ENCODE measurements around the gene PDCD5.
"Not testable (repeated sequence)": the region's sequence is repeated elsewhere in the genome, so short reads cannot be mapped to it uniquely, and the experiment has no call there.

The PDCD5 gene

DNA sequence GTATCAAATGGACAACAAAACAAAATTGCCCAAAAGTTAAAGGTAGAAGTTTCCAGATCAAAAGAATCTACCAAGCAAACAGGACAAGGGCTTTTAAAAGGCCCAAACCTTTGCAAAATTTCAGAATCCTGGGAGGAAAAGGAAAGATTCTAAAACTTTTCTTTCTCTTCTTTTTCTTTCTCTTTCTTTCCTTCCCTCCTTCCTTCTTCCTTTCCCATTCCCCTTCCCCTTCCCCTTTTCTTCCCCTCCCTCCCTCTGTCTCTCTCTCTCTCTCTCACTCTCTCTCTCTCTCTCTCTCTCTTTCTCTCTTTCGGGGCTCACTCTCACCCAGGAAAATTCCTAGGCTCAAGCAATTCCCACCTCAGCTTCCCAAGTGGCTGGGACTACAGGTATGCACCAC is 4.2 kb upstream of the PDCD5 start:
- Histone ChIP-seq H3K9me3 (ENCODE audit: control insufficient read depth in 1 of 2, low read length in 2 of 2) (no peaks in the 10 kb centered on the region), H3K36me3 (ENCODE audit: control insufficient read depth in 1 of 2, insufficient read depth in 2 of 2, low read length in 2 of 2) (no peaks in the 10 kb centered on the region), H3K27ac (ENCODE audit: low read depth, low read length) (no peak overlapping the region), H3K9ac (ENCODE audit: low read depth in 1 of 2, low read length in 2 of 2) (no peak overlapping the region), H3K4me1 (ENCODE audit: control insufficient read depth in 1 of 2, insufficient read depth in 2 of 2, low read length in 2 of 2) (peaks cover 0 to 2% of the 10 kb centered on the region in 2 donors), H3K27me3 (ENCODE audit: control insufficient read depth in 1 of 2, insufficient read depth in 2 of 2, low read length in 2 of 2) (no peaks in the 10 kb centered on the region), H3K4me3 (ENCODE audit: low read depth in 1 of 2, low read length in 2 of 2) (no peak overlapping the region)

DNA sequence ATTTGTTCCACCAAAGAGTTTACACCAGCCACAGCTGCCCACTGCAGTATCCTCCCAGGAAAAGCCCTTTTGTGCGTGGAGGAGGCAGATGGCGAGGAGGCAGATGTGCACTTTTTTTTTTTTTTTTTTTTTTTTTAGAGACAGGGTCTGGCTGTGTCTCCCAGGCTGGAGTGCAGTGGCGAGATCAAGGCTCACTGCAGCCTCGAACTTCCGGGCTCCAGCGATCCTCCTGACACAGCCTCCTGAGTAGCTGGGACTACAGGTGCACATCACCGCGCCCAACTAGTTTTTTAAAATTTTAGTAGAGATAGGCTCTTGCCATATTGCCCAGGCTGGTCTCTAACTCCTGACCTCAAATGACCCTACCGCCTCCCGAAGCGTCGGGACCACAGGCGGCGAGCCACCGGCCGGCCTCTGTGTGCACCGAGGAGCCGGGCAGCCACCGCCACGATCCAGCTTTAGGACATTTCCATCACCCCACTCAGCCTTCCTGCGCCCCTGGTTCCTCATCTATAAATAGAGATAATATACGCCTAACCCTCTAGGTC is 563 bp upstream of the PDCD5 start:
- H3K9ac ChIP-seq (ENCODE audit: low read depth in 1 of 2, low read length in 2 of 2): peak overlapping the region in 1 of 2 donors; percentile 70
- H3K9me3 ChIP-seq (ENCODE audit: control insufficient read depth in 1 of 2, low read length in 2 of 2): no peaks in the 10 kb centered on the region
- H3K27me3 ChIP-seq (ENCODE audit: control insufficient read depth in 1 of 2, insufficient read depth in 2 of 2, low read length in 2 of 2): no peaks in the 10 kb centered on the region
- peaks cover 4 to 11% of the 10 kb centered on the region in 2 donors for H3K36me3 ChIP-seq (ENCODE audit: control insufficient read depth in 1 of 2, insufficient read depth in 2 of 2, low read length in 2 of 2)
- H3K27ac ChIP-seq (ENCODE audit: low read depth, low read length): no peak overlapping the region
- H3K4me1 ChIP-seq (ENCODE audit: control insufficient read depth in 1 of 2, insufficient read depth in 2 of 2, low read length in 2 of 2): peaks cover 10 to 12% of the 10 kb centered on the region in 2 donors
- H3K4me3 ChIP-seq (ENCODE audit: low read depth in 1 of 2, low read length in 2 of 2): peak overlapping the region; percentile 86 to 87

DNA sequence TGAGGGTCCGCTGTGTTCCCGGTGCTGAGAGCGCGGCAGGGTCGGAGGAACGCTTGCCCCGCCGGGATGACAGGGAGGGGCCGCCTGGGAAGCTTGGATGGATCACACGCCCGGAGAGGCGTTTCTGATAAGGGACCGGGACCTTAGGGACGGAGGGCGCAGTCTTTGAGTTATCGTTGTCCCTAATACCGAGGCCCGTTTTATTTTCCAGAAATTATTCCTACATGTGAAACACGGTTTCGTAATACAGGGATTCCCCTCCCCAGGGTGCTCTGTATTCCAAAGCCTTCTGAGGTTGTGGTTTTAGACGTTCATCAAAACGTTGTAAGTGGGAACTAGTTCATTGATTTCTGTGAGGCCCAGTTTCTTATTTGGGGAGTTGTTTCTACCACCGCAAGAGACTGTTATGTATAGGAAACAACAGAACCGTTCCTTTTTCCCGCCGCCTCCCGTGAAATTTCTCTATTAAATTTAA is 752 bp downstream of the PDCD5 start:
- peaks cover 10 to 24% of the 10 kb centered on the region in 2 donors for H3K36me3 ChIP-seq (ENCODE audit: control insufficient read depth in 1 of 2, insufficient read depth in 2 of 2, low read length in 2 of 2)
- peak overlapping the region; percentile 62 to 86 for H3K9ac ChIP-seq (ENCODE audit: low read depth in 1 of 2, low read length in 2 of 2)
- peak overlapping the region; percentile 79 to 86 for H3K4me3 ChIP-seq (ENCODE audit: low read depth in 1 of 2, low read length in 2 of 2)
- no peaks in the 10 kb centered on the region for H3K27me3 ChIP-seq (ENCODE audit: control insufficient read depth in 1 of 2, insufficient read depth in 2 of 2, low read length in 2 of 2)
- no peaks in the 10 kb centered on the region for H3K9me3 ChIP-seq (ENCODE audit: control insufficient read depth in 1 of 2, low read length in 2 of 2)
- peak overlapping the region; percentile 55 for H3K27ac ChIP-seq (ENCODE audit: low read depth, low read length)
- H3K4me1 ChIP-seq (ENCODE audit: control insufficient read depth in 1 of 2, insufficient read depth in 2 of 2, low read length in 2 of 2): peaks cover 10 to 12% of the 10 kb centered on the region in 2 donors

DNA sequence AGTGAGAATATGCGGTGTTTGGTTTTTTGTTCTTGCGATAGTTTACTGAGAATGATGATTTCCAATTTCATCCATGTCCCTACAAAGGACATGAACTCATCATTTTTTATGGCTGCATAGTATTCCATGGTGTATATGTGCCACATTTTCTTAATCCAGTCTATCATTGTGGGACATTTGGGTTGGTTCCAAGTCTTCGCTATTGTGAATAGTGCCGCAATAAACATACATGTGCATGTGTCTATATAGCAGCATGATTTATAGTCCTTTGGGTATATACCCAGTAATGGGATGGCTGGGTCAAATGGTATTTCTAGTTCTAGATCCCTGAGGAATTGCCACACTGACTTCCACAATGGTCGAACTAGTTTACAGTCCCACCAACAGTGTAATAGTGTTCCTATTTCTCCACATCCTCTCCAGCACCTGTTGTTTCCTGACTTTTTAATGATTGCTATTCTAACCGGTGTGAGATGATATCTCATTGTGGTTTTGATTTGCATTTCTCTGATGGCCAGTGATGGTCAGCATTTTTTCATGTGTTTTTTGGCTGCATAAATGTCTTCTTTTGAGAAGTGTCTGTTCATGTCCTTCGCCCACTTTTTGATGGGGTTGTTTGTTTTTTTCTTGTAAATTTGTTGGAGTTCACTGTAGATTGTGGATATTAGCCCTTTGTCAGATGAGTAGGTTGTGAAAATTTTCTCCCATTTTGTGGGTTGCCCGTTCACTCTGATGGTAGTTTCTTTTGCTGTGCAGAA is 6.9 kb downstream of the PDCD5 start:
- not testable (repeated sequence) for H3K4me3 ChIP-seq (ENCODE audit: low read depth in 1 of 2, low read length in 2 of 2)

DNA sequence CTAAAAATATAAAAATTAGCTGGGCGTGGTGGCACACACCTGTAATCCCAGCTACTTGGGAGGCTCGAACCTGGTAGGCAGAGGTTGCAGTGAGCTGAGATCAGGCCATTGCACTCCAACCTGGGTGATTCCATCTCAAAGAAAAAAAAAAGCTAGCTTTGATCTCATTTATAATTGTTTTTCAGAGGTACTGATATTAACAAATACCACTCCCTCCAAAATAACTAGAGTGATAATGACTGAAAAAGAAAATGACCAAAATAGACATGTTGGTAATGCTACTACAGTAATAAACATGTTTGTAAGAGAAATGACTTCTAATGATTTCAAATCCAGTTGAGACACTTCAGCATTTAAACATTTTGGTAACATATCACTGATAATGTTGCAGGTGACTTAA is 13.0 kb downstream of the PDCD5 start:
- H3K27me3 ChIP-seq (ENCODE audit: control insufficient read depth in 1 of 2, insufficient read depth in 2 of 2, low read length in 2 of 2): no peaks in the 10 kb centered on the region
- no peaks in the 10 kb centered on the region for H3K4me1 ChIP-seq (ENCODE audit: control insufficient read depth in 1 of 2, insufficient read depth in 2 of 2, low read length in 2 of 2)
- H3K4me3 ChIP-seq (ENCODE audit: low read depth in 1 of 2, low read length in 2 of 2): no peak overlapping the region
- no peaks in the 10 kb centered on the region for H3K9me3 ChIP-seq (ENCODE audit: control insufficient read depth in 1 of 2, low read length in 2 of 2)
- peaks cover 17 to 48% of the 10 kb centered on the region in 2 donors for H3K36me3 ChIP-seq (ENCODE audit: control insufficient read depth in 1 of 2, insufficient read depth in 2 of 2, low read length in 2 of 2)
- no peak overlapping the region for H3K9ac ChIP-seq (ENCODE audit: low read depth in 1 of 2, low read length in 2 of 2)
- H3K27ac ChIP-seq (ENCODE audit: low read depth, low read length): no peak overlapping the region

More for the DNA sequence above, 6.9 kb downstream of the PDCD5 start:
- H3K27me3 ChIP-seq (ENCODE audit: control insufficient read depth in 1 of 2, insufficient read depth in 2 of 2, low read length in 2 of 2); H3K4me1 ChIP-seq (ENCODE audit: control insufficient read depth in 1 of 2, insufficient read depth in 2 of 2, low read length in 2 of 2); H3K27ac ChIP-seq (ENCODE audit: low read depth, low read length); H3K9ac ChIP-seq (ENCODE audit: low read depth in 1 of 2, low read length in 2 of 2); H3K9me3 ChIP-seq (ENCODE audit: control insufficient read depth in 1 of 2, low read length in 2 of 2): not testable (repeated sequence)
- peaks cover 6 to 29% of the 10 kb centered on the region in 2 donors for H3K36me3 ChIP-seq (ENCODE audit: control insufficient read depth in 1 of 2, insufficient read depth in 2 of 2, low read length in 2 of 2)

DNA sequence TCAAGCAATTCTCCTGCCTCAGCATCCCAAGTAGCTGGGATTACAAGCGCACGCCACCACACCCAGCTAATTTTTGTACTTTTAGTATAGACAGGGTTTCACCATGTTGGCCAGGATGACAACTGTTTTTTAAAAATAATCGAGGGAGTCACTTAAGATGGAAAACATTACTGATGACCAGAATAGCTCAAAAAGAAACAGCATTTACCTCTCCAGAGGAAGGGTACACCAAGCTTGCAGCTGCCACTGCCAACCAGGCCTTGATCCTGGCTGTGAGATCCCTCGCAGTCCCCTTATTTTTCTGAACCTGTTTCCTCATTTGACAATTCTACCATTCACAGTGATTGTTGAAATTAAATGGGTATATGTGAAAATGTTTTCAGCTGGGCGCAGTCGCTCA is 14.5 kb downstream of the PDCD5 start:
- no peaks in the 10 kb centered on the region for H3K27me3 ChIP-seq (ENCODE audit: control insufficient read depth in 1 of 2, insufficient read depth in 2 of 2, low read length in 2 of 2)
- H3K36me3 ChIP-seq (ENCODE audit: control insufficient read depth in 1 of 2, insufficient read depth in 2 of 2, low read length in 2 of 2): peaks cover 17 to 53% of the 10 kb centered on the region in 2 donors
- no peaks in the 10 kb centered on the region for H3K9me3 ChIP-seq (ENCODE audit: control insufficient read depth in 1 of 2, low read length in 2 of 2)
- H3K4me3 ChIP-seq (ENCODE audit: low read depth in 1 of 2, low read length in 2 of 2): no peak overlapping the region
- no peak overlapping the region for H3K9ac ChIP-seq (ENCODE audit: low read depth in 1 of 2, low read length in 2 of 2)
- no peaks in the 10 kb centered on the region for H3K4me1 ChIP-seq (ENCODE audit: control insufficient read depth in 1 of 2, insufficient read depth in 2 of 2, low read length in 2 of 2)
- H3K27ac ChIP-seq (ENCODE audit: low read depth, low read length): no peak overlapping the region

DNA sequence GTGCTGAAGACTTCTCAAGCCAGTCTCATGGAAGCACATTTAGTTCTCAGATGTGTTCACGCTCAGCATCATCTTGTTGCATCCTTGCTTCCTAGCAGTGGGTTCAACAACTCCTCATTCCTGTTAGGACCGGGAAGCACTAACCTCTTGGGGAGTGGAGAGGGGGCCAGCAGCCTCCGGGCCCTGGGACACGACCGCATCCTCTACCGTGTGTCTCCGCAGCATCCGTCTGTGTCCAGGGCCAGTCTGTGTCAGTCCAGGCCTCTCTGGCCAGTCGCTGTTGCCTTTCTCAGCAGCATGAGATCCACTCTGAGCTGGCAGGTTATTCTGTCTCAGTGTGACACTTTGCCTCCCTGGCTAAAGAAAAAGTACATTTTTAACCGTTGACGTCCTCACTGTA is 17.0 kb downstream of the PDCD5 start:
- Histone ChIP-seq H3K36me3 (ENCODE audit: control insufficient read depth in 1 of 2, insufficient read depth in 2 of 2, low read length in 2 of 2) (peaks cover 20 to 66% of the 10 kb centered on the region in 2 donors), H3K27me3 (ENCODE audit: control insufficient read depth in 1 of 2, insufficient read depth in 2 of 2, low read length in 2 of 2) (no peaks in the 10 kb centered on the region), H3K4me3 (ENCODE audit: low read depth in 1 of 2, low read length in 2 of 2) (no peak overlapping the region), H3K9ac (ENCODE audit: low read depth in 1 of 2, low read length in 2 of 2) (no peak overlapping the region), H3K27ac (ENCODE audit: low read depth, low read length) (no peak overlapping the region), H3K4me1 (ENCODE audit: control insufficient read depth in 1 of 2, insufficient read depth in 2 of 2, low read length in 2 of 2) (no peaks in the 10 kb centered on the region), H3K9me3 (ENCODE audit: control insufficient read depth in 1 of 2, low read length in 2 of 2) (no peaks in the 10 kb centered on the region)

DNA sequence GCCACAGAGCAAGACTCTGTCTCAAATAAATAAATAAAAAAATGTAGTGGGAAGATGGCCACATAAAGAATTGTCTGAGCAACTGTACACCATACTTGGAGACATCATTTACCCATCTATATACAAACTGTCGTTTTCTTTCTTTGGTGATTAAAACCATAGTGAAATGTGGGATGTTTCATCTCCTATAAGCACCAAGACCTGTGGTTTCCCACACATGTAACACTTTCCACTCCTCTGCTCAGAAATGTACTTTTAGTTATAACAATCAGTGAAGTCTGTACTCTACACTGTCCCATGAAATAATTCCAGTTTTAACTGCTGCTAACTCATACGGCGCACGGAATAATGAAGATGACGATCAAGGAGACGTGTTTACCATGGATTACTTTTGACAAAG is 18.3 kb downstream of the PDCD5 start:
- Histone ChIP-seq H3K9ac (ENCODE audit: low read depth in 1 of 2, low read length in 2 of 2) (no peak overlapping the region), H3K27ac (ENCODE audit: low read depth, low read length) (no peak overlapping the region), H3K4me3 (ENCODE audit: low read depth in 1 of 2, low read length in 2 of 2) (no peak overlapping the region), H3K27me3 (ENCODE audit: control insufficient read depth in 1 of 2, insufficient read depth in 2 of 2, low read length in 2 of 2) (no peaks in the 10 kb centered on the region), H3K4me1 (ENCODE audit: control insufficient read depth in 1 of 2, insufficient read depth in 2 of 2, low read length in 2 of 2) (no peaks in the 10 kb centered on the region), H3K36me3 (ENCODE audit: control insufficient read depth in 1 of 2, insufficient read depth in 2 of 2, low read length in 2 of 2) (peaks cover 27 to 68% of the 10 kb centered on the region in 2 donors), H3K9me3 (ENCODE audit: control insufficient read depth in 1 of 2, low read length in 2 of 2) (no peaks in the 10 kb centered on the region)

DNA sequence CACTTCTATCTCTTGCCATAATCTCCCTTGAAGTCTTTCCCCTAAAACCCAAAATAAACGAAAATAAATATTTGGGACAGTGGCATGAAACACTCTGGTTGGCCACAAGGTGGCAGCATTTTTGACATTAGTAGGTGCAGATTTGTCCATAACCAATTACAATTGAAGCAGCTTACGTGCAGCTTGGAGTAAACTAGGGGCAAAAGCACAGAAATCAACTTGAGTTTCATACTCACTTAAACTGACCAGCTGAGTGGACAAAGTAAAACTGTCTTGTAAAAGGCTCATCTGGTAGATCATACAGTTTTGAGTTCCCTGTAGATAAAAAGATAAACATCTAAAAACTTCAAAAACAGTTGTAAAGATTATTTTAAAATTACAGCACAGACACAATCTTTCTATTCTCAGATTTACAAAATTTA is 18.8 kb downstream of the PDCD5 start:
- no peak overlapping the region for H3K4me3 ChIP-seq (ENCODE audit: low read depth in 1 of 2, low read length in 2 of 2)
- no peak overlapping the region for H3K27ac ChIP-seq (ENCODE audit: low read depth, low read length)
- H3K4me1 ChIP-seq (ENCODE audit: control insufficient read depth in 1 of 2, insufficient read depth in 2 of 2, low read length in 2 of 2): no peaks in the 10 kb centered on the region
- H3K9me3 ChIP-seq (ENCODE audit: control insufficient read depth in 1 of 2, low read length in 2 of 2): no peaks in the 10 kb centered on the region
- no peak overlapping the region for H3K9ac ChIP-seq (ENCODE audit: low read depth in 1 of 2, low read length in 2 of 2)
- H3K36me3 ChIP-seq (ENCODE audit: control insufficient read depth in 1 of 2, insufficient read depth in 2 of 2, low read length in 2 of 2): peaks cover 31 to 67% of the 10 kb centered on the region in 2 donors
- no peaks in the 10 kb centered on the region for H3K27me3 ChIP-seq (ENCODE audit: control insufficient read depth in 1 of 2, insufficient read depth in 2 of 2, low read length in 2 of 2)

DNA sequence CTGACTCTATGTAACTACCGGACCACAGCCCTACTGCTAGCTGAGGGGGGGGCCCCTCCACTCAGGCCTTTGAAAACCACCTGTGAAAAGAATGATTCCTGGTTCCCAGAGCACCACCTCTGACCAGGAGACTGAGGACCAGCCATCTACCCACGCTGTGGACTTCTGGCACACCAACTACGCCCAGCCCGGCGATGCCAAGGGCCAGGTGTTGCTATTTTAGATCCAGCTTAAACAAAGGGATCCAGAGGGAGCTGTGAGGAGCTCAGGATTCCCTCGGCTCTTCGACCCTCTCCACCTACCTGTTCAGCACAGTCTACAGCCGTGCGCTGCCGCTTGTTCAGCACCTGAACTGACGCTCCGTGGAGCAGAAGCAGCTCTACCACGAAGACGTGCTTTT is 23.0 kb downstream of the PDCD5 start:
- no peaks in the 10 kb centered on the region for H3K4me1 ChIP-seq (ENCODE audit: control insufficient read depth in 1 of 2, insufficient read depth in 2 of 2, low read length in 2 of 2)
- peaks cover 20 to 62% of the 10 kb centered on the region in 2 donors for H3K36me3 ChIP-seq (ENCODE audit: control insufficient read depth in 1 of 2, insufficient read depth in 2 of 2, low read length in 2 of 2)
- H3K27me3 ChIP-seq (ENCODE audit: control insufficient read depth in 1 of 2, insufficient read depth in 2 of 2, low read length in 2 of 2): no peaks in the 10 kb centered on the region
- H3K27ac ChIP-seq (ENCODE audit: low read depth, low read length): no peak overlapping the region
- no peak overlapping the region for H3K4me3 ChIP-seq (ENCODE audit: low read depth in 1 of 2, low read length in 2 of 2)
- H3K9ac ChIP-seq (ENCODE audit: low read depth in 1 of 2, low read length in 2 of 2): no peak overlapping the region
- H3K9me3 ChIP-seq (ENCODE audit: control insufficient read depth in 1 of 2, low read length in 2 of 2): no peaks in the 10 kb centered on the region

Data from duodenal mucosa (tissue), 2 donors.